ENCODE results near the gene ATXN7.

- TF ChIP-seq, protein P1, sequence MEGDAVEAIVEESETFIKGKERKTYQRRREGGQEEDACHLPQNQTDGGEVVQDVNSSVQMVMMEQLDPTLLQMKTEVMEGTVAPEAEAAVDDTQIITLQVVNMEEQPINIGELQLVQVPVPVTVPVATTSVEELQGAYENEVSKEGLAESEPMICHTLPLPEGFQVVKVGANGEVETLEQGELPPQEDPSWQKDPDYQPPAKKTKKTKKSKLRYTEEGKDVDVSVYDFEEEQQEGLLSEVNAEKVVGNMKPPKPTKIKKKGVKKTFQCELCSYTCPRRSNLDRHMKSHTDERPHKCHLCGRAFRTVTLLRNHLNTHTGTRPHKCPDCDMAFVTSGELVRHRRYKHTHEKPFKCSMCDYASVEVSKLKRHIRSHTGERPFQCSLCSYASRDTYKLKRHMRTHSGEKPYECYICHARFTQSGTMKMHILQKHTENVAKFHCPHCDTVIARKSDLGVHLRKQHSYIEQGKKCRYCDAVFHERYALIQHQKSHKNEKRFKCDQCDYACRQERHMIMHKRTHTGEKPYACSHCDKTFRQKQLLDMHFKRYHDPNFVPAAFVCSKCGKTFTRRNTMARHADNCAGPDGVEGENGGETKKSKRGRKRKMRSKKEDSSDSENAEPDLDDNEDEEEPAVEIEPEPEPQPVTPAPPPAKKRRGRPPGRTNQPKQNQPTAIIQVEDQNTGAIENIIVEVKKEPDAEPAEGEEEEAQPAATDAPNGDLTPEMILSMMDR (conservative IDR thresholded peaks at IDR 0.05; ENCODE audit: low read depth, low read length): no peak
- TF ChIP-seq MAFK (IDR thresholded peaks at IDR 0.05; ENCODE audit: low read depth, low read length) (no peak), SMC3 (IDR thresholded peaks at IDR 0.05; ENCODE audit: low read depth, low read length) (no peak), POLR2A (IDR thresholded peaks at IDR 0.05; ENCODE audit: low read depth, low read length) (no peak), CEBPB (IDR thresholded peaks at IDR 0.05; ENCODE audit: low read depth, low read length) (no peak), FOS (IDR thresholded peaks at IDR 0.05; ENCODE audit: low read depth, low read length) (no peak), MXI1 (IDR thresholded peaks at IDR 0.05; ENCODE audit: borderline replicate concordance, low read depth, low read length) (no peak), RFX5 (IDR thresholded peaks at IDR 0.05; ENCODE audit: low read depth, low read length) (no peak), RCOR1 (IDR thresholded peaks at IDR 0.05; ENCODE audit: insufficient replicate concordance, low read length) (no peak), RAD21 (IDR thresholded peaks at IDR 0.05; ENCODE audit: low read length) (no peak), BHLHE40 (IDR thresholded peaks at IDR 0.05; ENCODE audit: low read depth, low read length) (no peak)
- TF ChIP-seq, protein P2, sequence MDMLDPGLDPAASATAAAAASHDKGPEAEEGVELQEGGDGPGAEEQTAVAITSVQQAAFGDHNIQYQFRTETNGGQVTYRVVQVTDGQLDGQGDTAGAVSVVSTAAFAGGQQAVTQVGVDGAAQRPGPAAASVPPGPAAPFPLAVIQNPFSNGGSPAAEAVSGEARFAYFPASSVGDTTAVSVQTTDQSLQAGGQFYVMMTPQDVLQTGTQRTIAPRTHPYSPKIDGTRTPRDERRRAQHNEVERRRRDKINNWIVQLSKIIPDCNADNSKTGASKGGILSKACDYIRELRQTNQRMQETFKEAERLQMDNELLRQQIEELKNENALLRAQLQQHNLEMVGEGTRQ (IDR thresholded peaks at IDR 0.05; ENCODE audit: low read depth, low read length): no peak
- TF ChIP-seq, protein P3, sequence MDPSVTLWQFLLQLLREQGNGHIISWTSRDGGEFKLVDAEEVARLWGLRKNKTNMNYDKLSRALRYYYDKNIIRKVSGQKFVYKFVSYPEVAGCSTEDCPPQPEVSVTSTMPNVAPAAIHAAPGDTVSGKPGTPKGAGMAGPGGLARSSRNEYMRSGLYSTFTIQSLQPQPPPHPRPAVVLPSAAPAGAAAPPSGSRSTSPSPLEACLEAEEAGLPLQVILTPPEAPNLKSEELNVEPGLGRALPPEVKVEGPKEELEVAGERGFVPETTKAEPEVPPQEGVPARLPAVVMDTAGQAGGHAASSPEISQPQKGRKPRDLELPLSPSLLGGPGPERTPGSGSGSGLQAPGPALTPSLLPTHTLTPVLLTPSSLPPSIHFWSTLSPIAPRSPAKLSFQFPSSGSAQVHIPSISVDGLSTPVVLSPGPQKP (IDR thresholded peaks at IDR 0.05; ENCODE audit: borderline replicate concordance, low read depth, low read length): no peak
Observed at GRCh38 chr3:64049832-64050231, 186.2 kb downstream of the ATXN7 start.
